Peyer's patch (tissue), 4 donors: Measurements from ENCODE around the gene FGA. TPM values are rescaled to one million over a fixed set of nuclear protein-coding genes. Genes with fewer than 3 reads are reported as not detected.

Experiments used
- DNase-seq, 3 donors: peaks; one replicate each; pipeline ENCODE4 v3.0.0-alpha.2; 2017 to 2019
- H3K27ac ChIP-seq, 4 donors: fragments of 200-600 bp; sonication (generic); one replicate each; pipeline ENCODE4 v1.5.1; 2016 to 2019
- H3K27me3 ChIP-seq, 2 donors: fragments of 200-600 bp; sonication (generic); one replicate each; pipeline ENCODE4 v1.5.1; 2019
- H3K36me3 ChIP-seq, 3 donors: fragments of 200-600 bp; sonication (generic); one replicate each; pipeline ENCODE4 v1.5.1; 2016 to 2019
- H3K4me1 ChIP-seq, 4 donors: fragments of 200-600 bp; sonication (generic); one replicate each; pipeline ENCODE4 v1.5.1; 2016 to 2019
- H3K4me3 ChIP-seq, 4 donors: fragments of 200-600 bp; sonication (generic); 1 replicate in 3 of 4; 2 replicates in 1 of 4; pipeline ENCODE4 v1.5.1; 2016 to 2019; ENCODE audit warnings: mild to moderate bottlenecking in 1 of 4
- H3K9me3 ChIP-seq, 4 donors: fragments of 200-600 bp; sonication (generic); one replicate each; pipeline ENCODE4 v1.5.1; 2016 to 2019; ENCODE audit warnings: mild to moderate bottlenecking in 1 of 4
- POLR2A ChIP-seq, 2 donors: fragments of 450-650 bp; IDR thresholded peaks; one replicate each; pipeline ENCODE4 v1.5.1; 2017; ENCODE audit warnings: antibody characterized with exemption in 2 of 2, mild to moderate bottlenecking in 2 of 2, moderate library complexity in 2 of 2
- total RNA-seq, 4 donors: library from RNA; depleted of rRNA; stranded (reverse); fragments of >200 nt; gene quantifications; one replicate each; pipeline ENCODE4 v1.1.0, GENCODE V29; 2016
- TF ChIP-seq, protein P1 (sequence below), 6 experiments: fragments of 450-650 bp in 4 of 6; fragments of 200-600 bp in 2 of 6; sonication (generic) in 1 of 6; IDR thresholded peaks; one replicate each; pipeline ENCODE4 v1.5.1; 2017 to 2019; ENCODE audit warnings: antibody characterized with exemption in 6 of 6, mild to moderate bottlenecking in 3 of 6, moderate library complexity in 1 of 6

The FGA gene
- total RNA-seq, 4 donors from 2014 or later = not detected

DNA sequence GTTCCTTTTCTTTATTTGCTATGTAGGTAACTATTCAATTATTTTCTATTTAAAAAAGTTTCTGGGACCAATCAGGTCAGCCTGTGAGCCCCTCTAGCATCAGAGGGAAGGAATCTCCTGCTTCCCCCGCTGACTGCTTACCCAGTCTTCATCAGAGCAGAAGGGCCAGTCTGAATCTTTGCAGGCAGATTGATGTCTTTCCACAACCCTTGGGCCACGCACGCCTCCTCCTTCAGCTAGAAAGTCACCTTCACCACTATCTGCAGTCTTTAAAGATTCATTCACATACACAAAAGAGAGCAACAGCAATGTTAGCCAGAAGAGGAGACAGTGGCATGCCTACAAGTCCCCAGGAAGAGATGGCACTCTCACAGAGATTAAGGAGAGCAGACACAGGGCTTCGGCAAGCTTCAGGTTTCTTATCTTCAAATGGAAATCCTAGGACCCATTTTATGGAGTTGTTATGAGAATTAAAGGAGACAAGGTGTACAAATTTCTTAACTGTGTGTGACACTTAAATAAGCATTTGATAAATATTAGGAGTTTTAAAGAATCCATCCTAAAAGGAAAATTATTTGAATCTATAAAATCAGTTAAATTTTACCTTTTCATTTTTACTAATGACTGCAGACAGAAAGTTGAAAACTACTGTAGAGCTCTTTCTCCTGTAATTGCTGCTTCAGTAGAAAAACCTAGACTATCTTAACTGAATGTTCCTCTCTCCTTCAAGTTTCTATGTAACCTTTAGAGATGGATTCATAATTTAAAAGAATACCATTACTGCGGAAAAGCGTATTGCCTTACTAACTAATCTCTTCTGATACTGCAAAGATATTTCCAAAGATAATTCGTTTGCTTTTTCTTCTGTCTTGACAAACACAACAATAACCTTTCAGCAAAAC lies 995 bp downstream of the FGA start:
- H3K27ac ChIP-seq = no peak overlapping the region
- no peaks in the 10 kb centered on the region for H3K4me1 ChIP-seq
- no peaks in the 10 kb centered on the region for H3K9me3 ChIP-seq
- H3K27me3 ChIP-seq = no peaks in the 10 kb centered on the region
- H3K4me3 ChIP-seq = no peak overlapping the region
- DNase-seq = no peak
- TF ChIP-seq, protein P1, sequence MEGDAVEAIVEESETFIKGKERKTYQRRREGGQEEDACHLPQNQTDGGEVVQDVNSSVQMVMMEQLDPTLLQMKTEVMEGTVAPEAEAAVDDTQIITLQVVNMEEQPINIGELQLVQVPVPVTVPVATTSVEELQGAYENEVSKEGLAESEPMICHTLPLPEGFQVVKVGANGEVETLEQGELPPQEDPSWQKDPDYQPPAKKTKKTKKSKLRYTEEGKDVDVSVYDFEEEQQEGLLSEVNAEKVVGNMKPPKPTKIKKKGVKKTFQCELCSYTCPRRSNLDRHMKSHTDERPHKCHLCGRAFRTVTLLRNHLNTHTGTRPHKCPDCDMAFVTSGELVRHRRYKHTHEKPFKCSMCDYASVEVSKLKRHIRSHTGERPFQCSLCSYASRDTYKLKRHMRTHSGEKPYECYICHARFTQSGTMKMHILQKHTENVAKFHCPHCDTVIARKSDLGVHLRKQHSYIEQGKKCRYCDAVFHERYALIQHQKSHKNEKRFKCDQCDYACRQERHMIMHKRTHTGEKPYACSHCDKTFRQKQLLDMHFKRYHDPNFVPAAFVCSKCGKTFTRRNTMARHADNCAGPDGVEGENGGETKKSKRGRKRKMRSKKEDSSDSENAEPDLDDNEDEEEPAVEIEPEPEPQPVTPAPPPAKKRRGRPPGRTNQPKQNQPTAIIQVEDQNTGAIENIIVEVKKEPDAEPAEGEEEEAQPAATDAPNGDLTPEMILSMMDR (IDR thresholded peaks at IDR 0.05) = no peak
- no peak for TF ChIP-seq POLR2A (IDR thresholded peaks at IDR 0.05)
- H3K36me3 ChIP-seq = no peaks in the 10 kb centered on the region

DNA sequence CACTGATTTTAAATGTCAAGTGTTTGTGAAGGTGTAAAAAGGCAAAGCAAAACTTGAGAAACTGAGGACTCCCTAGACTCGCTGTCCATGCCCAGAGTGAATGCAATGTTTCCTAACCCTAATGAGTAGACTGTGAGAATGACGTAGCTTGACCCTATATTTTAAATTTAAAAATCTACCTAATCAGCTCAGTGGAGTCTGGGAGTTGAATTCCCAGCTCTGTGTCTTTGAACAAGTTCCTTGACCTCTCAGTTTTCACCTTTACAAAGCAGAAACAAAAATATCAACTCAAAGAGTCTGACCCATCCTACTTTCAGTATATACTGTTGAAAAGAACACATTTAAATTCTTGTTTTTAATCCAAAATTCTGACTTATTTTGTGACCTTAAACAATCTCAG lies 2.3 kb downstream of the FGA start:
- Histone ChIP-seq H3K4me3 (no peak overlapping the region), H3K27me3 (no peaks in the 10 kb centered on the region), H3K9me3 (no peaks in the 10 kb centered on the region), H3K27ac (no peak overlapping the region), H3K4me1 (no peaks in the 10 kb centered on the region), H3K36me3 (no peaks in the 10 kb centered on the region)
- no peak for DNase-seq
- TF ChIP-seq, protein P1 (IDR thresholded peaks at IDR 0.05) = no peak
- no peak for TF ChIP-seq POLR2A (IDR thresholded peaks at IDR 0.05)

DNA sequence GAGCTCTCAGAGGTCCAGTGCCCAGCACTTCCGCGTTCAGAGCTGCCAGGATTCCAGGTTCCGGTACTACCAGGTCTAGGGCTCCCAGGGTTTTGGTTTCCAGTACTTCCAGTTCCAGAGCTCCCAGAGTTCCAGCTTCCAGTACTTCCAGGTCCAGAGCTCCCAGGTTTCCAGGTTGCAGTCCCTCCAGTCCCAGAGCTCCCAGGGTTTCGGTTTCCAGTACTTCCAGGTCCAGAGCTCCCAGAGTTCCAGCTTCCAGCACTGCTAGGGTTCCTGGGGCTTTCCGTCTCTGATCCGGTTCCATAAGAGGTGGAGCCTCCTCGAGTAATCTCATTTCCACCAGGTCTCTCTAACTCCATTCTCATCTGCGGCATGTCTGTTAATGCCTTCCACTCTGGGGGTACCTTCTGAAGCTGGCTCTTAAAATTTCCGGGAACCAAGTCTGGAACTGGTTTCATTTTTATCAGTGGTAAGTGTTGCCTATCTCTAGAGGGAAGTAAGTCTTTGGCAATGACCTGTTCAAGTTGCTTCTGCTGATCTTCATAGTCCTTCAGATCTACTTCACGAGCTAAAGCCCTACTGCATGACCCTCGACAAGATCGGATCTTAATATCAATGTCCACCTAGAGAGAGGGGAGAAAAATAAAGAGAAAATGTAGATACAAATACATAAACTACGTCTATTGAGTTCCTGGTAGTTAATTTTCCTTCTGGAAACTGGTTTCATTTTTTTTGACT lies 4.1 kb downstream of the FGA start:
- H3K27ac ChIP-seq = no peak overlapping the region
- no peaks in the 10 kb centered on the region for H3K4me1 ChIP-seq
- no peak for DNase-seq
- H3K4me3 ChIP-seq = no peak overlapping the region
- H3K36me3 ChIP-seq = no peaks in the 10 kb centered on the region
- TF ChIP-seq, protein P1 (IDR thresholded peaks at IDR 0.05) = no peak
- TF ChIP-seq POLR2A (IDR thresholded peaks at IDR 0.05) = no peak
- no peaks in the 10 kb centered on the region for H3K27me3 ChIP-seq
- no peaks in the 10 kb centered on the region for H3K9me3 ChIP-seq

DNA sequence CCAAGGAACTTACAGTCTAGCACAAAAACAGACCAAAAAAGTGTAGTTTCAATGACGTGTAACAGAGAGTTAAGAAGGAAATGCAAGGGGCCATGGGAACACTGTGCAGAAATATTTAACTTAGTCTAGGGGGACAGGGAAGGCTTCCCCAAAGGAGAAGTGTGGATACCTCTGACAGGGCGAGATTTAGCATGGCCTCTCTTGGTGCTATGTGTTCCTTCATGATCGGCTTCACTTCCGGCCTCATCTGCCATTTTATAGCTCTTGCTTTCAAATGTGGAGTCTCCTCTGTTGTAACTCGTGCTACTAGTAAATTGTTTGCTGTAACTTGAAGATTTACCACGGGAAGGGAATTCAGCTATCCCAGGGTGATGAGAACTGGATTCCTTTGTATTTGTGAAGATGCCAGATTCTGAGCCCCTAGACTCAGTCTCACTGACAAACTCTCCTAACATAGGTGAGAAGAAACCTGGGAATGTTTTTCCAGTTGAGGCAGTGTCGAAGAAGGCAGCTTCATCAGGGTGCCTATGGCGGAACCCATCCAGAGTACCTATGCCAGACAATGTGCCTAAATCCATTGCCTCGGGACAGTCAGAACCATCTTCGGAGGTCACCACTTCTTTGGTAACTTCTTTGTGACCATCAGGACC lies 5.0 kb downstream of the FGA start:
- no peaks in the 10 kb centered on the region for H3K36me3 ChIP-seq
- no peak overlapping the region for H3K27ac ChIP-seq
- H3K4me1 ChIP-seq = no peaks in the 10 kb centered on the region
- no peaks in the 10 kb centered on the region for H3K27me3 ChIP-seq
- no peaks in the 10 kb centered on the region for H3K9me3 ChIP-seq
- no peak for DNase-seq
- TF ChIP-seq POLR2A (IDR thresholded peaks at IDR 0.05) = no peak
- TF ChIP-seq, protein P1 (IDR thresholded peaks at IDR 0.05) = no peak
- H3K4me3 ChIP-seq = no peak overlapping the region

DNA sequence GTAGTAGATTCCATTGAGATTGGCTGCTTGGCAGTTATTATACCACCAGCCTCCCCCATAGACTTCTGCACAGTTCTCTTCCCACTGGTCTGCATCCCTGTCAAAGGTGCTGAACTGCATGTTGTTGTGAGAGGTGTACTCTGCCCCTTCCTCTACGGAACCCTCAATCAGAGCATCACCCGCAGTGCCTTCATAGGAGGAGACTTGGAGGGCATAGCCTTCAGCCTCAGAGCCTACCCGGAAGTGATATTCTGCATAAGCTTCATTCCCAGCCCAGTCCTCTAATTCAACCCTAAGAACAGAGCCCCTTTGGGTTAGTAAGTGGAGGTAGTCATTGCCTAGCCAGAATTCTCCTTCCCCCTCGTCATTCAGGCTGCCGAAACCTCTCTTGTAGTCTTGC lies 6.3 kb downstream of the FGA start:
- no peak overlapping the region for H3K4me3 ChIP-seq
- H3K4me1 ChIP-seq = no peaks in the 10 kb centered on the region

More for the DNA sequence above, 6.3 kb downstream of the FGA start:
- Histone ChIP-seq H3K27me3 (no peaks in the 10 kb centered on the region), H3K27ac (no peak overlapping the region), H3K36me3 (no peaks in the 10 kb centered on the region), H3K9me3 (no peaks in the 10 kb centered on the region)
- no peak for TF ChIP-seq POLR2A (IDR thresholded peaks at IDR 0.05)
- TF ChIP-seq, protein P1 (IDR thresholded peaks at IDR 0.05) = no peak
- DNase-seq = no peak
